Smooth muscle cell of the brain vasculature (primary cell): Measurements from ENCODE around the gene KIF1A.
"Not testable (repeated sequence)": the region's sequence is repeated elsewhere in the genome, so short reads cannot be mapped to it uniquely, and the experiment has no call there.

Experiments used
- DNase-seq: peaks from one replicate; pipeline ENCODE4 v3.0.0-alpha.2; 2012; ENCODE audit warnings: low read depth, low spot score

Gene KIF1A

DNA sequence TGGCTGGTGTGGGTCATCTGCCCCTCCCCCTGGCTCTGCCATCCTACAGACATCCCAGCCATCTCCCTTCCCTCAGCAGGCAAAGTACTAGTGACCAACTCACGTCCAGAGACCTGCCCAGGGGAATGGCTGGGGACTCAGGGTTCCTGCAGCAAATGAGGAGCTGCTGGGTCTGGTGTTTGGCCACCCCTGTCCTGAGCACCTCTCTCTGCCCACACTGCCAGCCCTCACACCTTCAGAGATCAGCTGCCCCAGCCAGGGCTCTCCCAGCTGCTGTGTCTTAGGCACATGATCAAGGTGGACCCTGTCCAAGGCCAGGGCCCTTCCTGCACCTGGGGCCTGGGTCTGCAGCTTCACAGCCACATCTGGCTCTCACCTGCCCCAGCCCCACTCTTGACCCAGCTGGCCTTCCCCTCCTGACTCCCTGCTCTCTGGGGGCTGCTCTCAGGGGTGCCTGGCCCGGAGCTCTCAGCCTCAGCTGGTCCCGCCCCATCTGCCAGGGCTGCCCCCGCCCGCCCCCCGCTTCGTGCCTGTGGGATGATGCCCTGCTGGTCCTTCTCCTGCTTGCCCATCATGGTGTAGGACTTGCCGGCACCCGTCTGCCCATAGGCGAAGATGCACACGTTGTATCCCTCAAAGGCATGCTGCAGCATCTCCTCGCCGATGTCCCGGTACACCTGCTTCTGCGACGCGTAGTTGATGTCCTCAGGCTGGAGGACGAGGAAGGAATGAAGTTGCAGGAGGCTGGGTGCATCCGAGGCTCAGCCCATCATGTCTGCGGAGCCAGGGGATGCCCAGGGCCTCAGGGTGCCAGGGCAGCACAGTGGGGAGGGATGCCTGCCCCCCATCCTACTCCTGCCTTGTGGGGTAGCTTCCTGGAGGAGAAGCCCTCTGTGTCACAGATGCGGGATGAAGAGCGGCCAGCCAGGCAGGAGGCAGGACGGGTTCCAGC lies 32.2 kb downstream of the KIF1A start:
- no peak for DNase-seq

- no peak for DNase-seq
Measured at GRCh38 chr2:240786871-240787311, 33.1 kb downstream of the KIF1A start.

DNA sequence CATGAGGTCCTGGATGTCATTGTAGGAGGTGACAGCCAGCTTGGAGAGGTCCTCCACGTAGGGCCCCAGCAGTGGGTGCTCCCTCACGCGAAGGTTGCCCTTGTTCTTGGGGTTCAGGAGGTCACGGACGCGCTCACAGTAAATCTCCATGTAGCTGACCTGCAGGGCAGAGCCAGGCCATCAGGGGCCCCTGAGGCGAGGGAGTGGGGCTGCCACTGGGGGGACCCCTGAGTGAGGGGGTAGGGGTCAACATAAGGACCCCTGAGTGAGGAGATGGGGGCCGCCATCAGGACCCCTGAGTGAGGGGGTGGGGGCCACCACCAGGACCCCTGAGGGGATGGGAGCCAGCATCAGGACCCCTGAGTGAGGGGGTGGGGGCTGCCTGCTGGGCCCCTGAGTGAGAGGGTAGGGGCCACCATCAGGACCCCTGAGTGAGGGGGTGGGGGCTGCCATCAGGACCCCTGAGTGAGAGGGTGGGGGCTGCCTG lies 33.6 kb downstream of the KIF1A start:
- DNase-seq, result no peak

- DNase-seq, result no peak
Measured at GRCh38 chr2:240785424-240786335, 34.3 kb downstream of the KIF1A start.

- DNase-seq, result no peak
Measured at GRCh38 chr2:240784629-240785423, 35.2 kb downstream of the KIF1A start.

- no peak for DNase-seq
Measured at GRCh38 chr2:240783819-240784621, 36.0 kb downstream of the KIF1A start.

DNA sequence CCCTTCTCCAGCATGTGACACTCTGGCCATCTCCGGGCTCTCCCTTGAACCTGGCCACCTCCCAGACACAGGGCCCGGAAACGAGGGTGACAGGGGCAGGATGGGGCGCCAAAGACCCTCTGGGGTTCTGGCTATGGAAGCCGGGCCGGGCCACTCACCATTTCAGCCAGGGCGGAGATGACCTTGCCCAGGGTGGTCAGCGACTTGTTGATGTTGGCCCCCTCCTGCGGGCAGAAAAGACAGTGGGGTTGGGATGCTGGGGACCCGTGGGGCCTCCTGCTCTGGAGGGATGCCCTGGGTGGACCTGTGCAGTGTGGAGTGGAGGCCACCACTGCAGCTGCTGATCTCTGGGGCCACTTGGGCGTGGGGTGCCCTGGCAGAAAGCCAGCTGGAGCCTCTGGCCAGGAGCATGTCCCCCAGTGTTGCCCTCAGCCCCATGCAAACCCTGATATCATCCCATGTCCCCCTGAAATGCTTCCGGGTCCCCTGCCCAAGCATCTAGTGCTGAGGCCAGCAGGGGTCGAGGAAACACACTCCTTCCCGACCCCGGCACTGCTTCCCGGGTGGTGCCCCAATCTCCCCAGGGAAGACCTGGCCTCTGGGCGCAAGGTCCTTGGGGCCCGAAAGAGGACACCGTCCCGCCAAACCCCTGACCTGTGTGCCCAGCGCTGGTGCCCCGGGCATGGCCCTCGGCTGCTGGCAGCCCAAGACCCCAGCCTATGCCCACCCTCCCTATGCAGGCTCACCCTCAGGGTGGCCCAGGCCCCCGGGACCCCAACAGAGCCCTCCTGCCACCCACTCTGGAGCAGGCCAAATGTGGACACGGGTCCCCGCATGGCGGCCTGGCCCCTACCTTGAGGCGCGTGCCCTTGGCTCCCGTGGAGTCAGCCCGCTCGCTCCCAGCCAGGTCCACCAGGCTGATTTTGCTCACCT lies 36.9 kb downstream of the KIF1A start:
- no peak for DNase-seq

DNA sequence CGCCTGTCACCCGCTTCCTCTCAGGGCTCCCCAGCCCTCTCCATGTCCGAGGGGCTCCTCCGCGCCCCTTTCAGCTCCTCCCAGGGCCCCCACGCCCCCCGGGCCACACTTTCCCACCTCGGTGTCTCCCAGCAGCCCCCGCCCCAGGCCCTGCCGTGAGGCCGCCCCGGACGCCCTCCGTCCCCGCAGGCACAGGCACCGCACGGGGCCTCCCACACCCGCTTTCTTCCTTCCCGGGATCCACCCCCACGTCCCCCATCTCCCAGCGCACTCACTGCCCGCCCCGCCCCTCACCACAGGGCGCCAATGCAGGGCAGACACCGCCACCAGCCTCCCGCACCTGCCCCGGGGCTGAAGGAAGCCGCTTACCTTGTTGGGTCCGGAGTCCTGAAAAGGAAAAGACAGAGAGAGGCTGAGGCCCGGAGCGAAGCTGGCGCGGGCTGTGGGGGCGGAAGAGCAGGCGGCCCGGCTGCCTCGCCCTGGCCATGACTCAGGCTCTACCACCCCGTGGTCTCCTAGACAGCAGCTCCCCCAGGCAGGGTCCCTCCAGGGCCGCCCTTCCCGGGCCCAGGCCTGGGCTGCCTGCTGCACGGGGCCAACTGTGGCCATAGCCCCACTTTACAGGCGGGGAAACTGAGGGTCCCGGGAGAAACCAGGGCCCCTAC lies 37.7 kb downstream of the KIF1A start:
- DNase-seq, result no peak

DNA sequence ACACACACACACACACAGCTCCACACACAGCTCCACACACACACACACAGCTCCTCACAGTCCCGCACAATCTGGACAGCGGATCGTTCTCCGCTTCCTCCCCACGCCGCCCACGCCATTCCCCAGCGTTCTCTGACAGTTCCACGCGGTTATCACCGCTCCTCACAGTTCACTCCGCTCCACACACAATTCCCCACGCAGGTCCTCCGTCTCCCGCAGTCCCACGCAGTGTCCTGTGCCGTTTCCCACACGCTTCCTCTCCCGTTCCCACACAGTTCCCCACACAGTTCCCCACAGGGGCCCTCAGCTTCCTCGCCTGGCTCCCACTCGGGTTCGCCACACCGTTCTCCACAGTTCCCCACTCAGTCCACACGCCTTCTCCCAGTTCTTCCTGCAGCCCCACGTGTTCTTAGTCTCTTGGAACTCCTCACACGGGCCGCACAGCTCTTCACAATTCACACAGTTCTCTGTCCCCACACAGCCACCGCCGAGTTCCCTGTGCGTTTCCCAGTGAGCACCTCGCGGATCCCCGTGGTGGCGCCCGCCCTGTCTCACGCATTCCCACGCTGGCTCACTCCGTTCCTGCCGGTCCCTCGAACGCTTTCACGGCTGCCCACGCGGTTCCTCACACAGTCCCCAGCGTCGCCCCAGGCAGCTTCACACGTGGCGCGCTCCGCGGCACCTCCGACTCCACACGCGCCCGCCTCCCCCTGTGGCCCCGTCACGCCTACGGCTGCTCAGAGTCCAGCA lies 38.4 kb downstream of the KIF1A start:
- no peak for DNase-seq

DNA sequence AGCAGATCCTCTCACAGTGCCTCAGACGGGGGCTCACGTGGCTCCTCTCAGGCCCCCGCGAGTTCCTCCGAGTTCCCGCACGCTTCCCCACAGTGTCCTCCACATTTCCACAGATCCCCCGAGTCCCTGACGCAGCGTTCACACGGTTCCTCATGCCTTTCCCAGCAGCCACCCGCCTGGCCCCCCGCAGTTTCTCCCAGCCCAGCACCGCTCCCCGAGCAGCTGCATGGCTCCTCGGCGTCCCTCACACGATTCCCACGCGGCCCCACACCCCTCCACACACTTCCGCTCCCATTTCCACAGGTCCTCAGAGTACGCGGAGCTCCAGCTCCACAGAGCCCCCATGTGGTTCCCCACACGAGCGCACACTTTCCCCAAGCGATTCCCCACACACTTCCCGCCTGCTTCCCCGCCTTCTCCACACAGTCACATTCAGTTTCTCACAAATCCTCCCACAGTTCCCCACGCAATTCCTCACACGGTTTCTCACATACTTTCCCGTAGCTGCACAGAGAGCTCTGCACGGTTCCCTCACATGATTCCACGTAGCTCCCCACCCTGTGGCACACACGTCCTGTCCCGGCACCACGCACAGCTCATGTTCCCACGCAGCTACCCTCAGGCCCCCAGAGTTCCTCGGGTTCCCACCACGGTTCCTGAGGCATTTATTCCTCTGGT lies 39.9 kb downstream of the KIF1A start:
- no peak for DNase-seq

GRCh38 chr2:240779250-240779832 lies 40.7 kb downstream of the KIF1A start:
- not testable (repeated sequence) for DNase-seq

DNA sequence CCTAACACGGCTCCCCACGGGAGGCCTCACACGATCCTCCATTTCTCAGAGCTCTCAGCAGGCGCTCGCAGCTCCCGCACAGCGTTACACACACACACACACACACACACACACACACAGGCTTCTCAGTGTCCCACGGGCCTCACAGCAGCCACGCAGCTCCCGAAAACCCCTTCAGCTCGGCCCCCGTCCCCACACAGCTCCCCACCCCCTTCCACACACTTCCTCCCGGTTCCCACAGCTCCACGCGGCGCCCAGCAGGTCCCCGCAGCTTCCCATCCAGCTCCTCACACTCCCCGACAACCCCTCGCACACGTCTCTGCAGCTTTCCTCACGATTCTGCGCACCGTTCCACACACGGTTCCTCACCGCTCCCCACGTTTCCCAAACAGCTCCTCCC lies 41.6 kb downstream of the KIF1A start:
- DNase-seq, result no peak

DNA sequence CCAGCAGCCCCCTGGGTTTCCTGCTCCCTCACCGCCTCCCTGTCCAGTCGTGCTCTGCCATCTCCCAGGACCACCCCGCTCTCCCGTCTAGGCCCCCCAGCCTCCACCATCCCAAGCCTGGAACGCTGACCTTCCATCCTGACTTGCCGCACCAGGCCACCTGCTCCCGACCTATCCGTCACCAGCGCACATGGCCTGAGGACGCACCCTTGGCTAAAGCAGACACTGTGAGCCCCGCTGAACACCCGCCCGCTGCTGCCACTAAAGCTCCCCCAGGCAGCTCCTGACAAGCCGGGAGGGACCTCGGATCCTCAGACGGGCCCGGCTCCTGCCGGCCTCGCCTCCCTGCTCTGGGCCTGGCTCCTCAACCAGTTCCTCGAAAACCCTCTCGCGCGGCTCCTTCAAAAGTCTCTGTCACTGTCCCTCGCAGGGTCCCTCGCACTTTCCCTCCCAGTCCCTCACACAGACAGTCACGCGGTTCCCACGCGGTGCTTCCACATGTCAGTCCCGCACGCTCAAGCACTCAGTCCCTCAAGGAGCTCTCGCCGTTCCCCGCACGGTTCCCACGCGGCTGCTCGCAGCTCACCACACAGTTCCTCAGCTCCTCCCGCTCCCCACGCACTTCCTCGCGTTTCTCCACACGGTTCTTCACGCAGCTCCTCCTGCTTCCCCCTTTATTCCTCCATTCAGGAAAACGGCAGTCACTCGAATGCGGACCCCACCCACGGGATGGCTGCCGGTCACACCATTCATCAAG lies 42.4 kb downstream of the KIF1A start:
- DNase-seq, result no peak

- no peak for DNase-seq
Measured at GRCh38 chr2:240775905-240776304, 44.1 kb downstream of the KIF1A start.

DNA sequence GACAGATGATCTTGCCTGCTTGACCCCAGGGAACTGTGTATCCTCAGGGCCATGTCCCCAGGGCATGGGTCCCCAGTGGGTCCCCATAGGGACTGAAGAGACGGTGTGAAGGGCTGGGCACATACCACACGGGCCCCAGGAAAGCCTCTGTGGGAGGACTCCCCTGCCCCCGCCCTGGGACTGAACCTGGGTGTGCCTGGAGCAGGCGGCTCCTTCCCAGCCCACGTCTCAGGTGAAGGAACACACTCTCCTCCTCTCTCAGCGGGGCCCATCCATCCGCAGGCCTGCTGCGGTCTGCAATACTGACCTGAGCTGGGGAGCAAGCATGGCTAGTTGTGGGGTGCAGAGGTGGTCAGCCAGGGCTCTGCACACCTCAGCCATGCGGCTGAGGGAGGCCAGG lies 45.2 kb downstream of the KIF1A start:
- no peak for DNase-seq

DNA sequence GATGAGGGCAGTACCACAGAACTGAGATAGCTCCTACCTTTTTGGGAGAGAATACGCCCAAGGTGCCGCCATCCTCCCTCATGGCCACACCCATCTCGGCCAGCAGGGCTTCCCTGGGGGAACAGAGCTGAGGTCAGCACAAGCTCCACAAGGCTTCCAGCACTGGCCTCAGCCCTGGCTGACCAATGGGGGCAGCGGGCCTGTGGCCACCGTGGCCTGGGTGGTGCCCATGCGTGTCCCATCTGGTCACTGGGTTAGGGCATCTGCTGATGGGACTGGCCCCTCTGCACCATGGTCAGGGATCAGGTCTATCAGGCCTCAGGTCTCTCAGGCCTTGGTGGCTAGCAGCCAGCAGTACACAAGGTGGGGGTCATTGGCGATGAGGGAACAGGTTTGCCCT lies 50.9 kb downstream of the KIF1A start:
- DNase-seq, result no peak
